GM18873 (cell line): ENCODE results near the gene BLOC1S2.
"Not testable (repeated sequence)": the region's sequence is repeated elsewhere in the genome, so short reads cannot be mapped to it uniquely, and the experiment has no call there.

Source experiments
- ATAC-seq: cut with Tn5 transposase; IDR thresholded peaks from one replicate; pipeline ENCODE4 v1.9.1; 2021; ENCODE audit warnings: mild to moderate bottlenecking, moderate library complexity, moderate number of reproducible peaks; ENCODE audit not compliant: unreplicated experiment, low FRiP score

The BLOC1S2 gene

DNA sequence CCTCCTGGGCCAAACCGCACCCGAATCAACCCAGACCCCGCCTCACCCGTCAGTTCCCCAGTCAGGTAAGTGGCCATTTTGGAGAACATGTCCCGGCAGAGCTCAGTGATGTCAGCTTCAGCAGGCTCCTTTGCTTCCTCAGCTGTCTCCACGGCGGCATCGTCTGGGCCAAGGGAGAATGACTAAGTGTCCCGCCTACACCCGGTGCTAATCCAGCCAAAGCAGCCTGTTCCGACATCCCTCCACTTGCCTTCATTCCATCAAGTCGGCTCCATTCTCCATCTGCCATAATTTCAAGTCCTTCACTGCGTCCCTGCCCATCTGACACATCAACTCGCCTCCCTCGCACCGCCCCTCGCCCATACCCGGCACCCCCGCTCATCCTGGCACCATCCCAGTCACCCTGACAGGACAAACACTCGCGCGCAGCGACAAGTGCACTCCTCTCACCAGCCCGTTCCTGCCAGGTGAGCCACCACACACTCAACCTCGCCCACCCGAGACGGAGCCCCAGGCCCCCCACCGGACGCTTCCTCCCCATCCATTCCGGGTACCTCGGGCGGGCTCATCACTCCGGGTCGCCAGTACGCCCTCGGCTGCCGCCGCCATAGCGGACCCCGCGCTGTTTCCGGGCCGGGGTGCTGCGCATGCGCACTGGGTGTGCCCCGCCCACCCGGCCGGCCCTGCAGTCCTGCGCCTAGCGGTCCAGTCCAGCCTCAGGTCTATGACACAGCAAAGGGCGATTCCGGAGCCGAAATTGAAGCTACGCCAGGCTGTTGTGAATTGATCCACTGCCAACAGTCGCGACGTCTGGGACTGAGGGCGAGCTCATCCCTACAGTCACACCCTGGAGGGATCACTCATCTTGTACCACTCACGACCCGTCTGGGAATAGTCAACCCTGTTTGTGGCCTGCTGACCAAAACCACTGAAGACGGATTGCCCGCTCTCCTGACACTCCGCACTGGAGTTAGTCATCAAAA lies at the start of gene BLOC1S2:
Gene BLOC1S2, minus strand, starts transcription at position 630 of the 983 bp plus-strand sequence. Its CDS starts 21 bp downstream, at position 609.
- ATAC-seq = peak; percentile 69

DNA sequence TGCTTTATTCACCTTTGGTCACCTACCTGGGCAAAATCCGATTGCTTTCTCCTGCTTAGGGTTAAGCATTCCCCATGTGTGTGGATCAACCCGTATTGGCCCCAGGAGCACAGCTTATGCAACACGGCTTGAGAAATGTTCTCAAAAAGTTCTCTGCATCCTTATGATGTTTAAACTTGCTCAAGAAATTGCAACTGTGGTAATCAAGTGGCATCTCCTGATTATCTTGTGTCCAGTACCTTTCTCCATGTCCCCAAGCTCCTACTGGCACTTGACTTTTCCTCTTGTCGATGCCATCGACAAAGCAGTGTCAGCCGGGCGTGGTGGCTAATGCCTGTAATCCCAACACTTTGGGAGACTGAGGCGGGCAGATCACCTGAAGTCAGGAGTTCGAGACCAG lies 48.3 kb upstream of the BLOC1S2 start:
- no peak for ATAC-seq

DNA sequence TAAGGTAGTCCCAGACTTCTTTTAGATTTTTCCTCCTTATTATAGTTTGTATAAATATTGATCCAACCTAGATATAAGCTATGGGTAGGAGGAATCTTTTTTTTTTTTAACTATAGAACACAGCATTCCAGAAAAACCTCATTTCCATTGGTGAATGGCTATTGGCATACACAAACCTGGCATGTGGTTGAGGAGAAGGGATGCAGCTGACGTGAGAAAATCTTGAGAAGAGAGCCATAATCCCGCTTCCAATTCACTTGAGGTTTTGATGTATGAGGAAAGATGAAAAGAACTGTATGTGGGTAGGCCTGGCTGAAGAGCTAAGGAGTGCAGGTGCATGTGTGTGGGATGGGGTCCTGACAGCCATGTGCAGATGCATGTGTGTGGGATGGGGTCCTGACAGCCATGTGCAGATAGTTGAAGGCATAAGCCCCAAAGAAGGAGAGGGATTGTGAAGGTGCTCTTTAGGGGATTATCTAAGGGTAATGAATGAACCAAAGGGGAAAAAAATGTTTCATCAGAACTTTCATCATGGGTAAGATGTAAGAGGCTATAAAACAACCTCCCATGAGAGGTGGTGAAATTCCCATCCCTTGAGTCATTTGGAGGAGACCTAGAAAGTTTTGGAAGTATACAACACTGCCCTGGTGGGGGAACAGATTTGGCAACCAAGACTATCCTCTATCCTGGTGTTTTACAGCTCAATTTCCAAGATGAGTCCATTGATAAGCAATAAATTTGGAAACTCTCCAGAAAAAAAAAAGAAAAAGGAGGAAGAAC lies 47.4 kb upstream of the BLOC1S2 start:
- no peak for ATAC-seq

DNA sequence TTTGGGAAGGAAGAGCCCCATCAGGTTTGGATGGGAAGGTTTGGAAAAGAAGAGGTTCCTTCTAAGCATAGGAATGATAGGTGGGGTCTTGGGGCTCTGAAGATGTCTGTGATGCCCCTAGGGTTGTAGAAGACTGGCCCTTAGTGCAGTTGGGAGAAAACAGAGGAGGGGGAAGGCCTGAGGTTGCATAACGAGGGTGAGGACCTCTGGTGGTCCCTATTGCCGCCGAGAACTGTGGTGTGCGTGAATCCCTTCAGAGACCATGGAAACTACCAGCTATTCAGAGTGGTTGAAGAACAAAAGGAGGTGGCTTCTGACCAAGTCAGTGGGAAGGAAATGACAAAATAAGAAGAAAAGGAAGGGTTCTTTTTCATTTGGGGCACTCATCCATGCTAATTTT lies 46.6 kb upstream of the BLOC1S2 start:
- ATAC-seq = no peak

DNA sequence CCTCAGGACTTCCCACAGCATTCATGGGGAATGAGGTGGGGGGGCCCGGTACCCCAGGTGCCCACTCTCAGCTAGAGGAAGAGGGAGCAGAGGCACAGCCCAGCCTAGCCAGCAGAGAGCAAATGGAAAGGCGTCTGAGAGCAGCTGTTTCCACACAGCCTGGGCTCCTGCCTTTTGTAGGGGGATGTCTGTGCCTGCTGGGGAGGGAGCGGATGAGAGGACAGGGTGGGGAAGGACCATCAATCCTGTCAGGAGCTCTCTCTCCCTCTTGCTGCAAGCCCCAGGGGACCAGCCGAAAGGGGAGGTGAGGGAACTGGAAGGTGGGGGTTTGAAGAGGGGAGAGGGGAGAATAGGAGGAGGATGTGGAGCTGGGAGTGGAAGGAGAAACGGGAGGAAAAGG lies 43.6 kb upstream of the BLOC1S2 start, which contains the start of gene PKD2L1:
Gene PKD2L1, minus strand, starts transcription at position 150 of the 400 bp plus-strand sequence. Its CDS starts 125 bp downstream, at position 25.
- no peak for ATAC-seq

DNA sequence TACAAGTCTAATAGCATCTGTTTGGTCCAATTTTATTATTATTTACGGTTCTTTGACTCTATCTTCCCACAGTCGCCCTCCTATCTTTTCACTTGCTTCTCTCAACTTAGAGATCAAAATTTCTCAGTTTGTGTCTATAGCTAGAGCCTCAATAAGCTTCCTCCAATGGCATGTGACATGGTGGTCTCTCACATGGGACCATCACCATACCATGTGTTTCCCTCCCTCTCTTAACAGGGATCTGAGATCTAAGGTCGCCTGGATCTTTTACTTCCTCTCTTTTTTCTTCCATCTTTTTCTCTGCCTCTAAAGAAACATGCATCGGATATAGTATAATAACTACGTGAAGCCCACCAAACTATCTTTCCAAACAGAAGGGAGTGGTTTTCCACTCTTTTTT lies 41.7 kb upstream of the BLOC1S2 start:
- no peak for ATAC-seq

DNA sequence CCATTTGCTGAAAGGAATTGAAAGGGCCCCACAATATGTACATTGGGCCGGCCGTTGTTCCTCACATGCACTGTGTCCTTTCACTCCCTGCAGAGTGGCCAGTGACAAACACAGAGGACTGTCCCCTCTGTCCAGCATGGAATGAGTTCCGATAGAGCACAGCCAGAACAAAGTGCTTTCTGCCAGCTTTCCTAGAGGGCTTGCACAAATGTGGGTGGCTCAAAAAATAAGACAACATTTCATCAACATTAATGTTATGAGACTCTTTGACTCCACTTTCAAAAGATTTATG lies 41.2 kb upstream of the BLOC1S2 start:
- no peak for ATAC-seq

DNA sequence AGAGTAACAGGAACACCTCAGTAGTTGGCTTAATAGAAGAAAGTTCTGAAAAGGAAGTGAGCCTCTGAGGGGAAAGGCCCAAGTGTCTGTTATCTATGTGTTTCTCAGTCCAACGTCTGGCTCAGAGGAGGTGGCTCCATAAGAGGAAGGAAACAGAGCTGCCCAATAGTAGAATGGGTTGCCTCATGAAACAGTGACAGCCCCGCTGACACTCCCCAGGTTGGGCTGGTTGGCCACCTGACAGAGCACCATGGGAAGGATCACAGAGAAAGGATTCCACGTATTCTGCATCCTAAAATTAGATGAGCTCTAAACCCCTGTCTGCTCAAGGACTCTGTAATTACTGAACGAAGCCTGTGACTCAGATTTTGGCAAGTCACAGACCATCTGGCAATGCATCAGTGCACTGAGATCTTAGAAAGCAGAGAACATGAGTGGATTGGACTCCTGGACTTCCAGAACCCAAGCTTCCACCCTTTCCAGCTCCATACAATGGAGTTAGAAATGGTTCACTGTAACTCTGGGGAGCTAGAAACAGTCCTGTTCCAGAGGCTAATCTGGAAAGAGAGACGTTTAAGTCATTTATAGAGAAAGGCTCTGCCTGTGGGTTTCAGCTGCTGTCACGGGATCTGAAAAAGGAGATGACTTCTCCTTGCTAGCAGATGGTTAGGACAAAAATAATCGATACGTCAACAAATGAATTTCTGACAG lies 40.7 kb upstream of the BLOC1S2 start:
- peak; percentile 97 for ATAC-seq

DNA sequence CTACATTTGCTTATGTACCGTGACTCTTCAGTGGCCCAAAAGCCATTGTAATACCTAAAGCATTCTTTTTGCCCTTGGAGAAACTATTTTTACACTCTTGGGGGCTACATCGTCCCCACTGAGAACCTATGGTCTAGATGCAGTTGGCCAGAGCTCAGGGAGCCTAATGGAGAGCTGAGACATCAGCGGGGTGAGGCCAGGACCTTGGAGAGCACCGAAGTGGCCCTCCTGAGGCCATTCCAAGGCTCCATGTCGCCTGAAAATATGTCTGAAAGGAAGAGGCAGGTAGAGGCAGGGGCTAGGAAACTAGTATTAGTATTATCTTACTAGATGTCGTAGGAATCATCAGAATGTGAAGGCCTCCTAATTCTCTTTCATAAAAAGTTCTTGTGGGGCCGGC lies 38.7 kb upstream of the BLOC1S2 start:
- ATAC-seq = no peak

DNA sequence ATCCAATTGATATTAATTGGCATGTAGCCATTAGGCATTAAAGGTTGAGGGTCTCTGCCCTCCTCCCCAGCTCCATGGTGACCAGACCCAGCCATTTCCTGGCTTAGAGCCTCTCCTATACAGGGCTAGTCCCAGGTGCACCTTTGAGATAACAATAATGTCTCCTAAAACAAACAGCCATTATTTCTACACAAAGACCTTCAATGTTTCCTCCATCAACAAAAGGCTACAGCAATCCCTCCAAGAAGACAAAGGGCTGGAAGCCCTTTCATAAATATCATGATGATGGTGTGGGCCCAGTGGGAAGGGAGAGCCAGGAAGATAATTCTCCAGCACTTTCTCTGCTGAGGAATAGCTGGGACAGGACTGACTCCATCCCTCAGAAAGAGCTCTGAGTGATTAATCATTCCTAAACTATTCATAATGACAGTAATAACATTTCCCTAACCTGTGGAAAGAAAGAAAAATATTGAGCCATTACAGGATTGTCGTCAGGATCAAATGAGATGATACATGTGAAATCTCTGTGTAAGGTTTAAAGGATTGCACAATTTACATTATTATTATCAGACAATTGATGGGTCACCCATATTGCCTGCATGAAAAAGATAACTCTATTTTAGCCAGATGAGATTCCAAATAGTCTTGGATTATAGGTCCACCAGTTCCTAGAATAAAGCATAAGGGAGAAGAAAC lies 33.4 kb upstream of the BLOC1S2 start:
- no peak for ATAC-seq

DNA sequence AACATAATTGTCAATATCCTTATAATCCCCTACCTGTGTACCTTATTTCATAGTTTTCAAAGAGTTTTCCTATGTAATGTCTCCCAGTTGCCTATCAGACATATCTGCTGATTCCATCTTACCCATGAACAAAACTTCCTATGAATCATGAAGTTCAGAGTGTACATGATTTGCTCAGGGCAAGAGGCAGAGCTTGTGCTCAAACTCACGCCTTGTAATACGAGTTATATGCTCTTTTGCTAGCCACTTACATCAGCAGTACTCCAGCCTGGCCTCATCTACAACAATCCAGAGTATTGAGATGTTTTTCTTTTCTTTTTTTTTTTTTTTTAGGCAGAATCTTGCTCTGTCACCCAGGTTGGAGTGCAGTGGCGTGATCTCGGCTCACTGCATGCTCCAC lies 31.7 kb upstream of the BLOC1S2 start:
- no peak for ATAC-seq

DNA sequence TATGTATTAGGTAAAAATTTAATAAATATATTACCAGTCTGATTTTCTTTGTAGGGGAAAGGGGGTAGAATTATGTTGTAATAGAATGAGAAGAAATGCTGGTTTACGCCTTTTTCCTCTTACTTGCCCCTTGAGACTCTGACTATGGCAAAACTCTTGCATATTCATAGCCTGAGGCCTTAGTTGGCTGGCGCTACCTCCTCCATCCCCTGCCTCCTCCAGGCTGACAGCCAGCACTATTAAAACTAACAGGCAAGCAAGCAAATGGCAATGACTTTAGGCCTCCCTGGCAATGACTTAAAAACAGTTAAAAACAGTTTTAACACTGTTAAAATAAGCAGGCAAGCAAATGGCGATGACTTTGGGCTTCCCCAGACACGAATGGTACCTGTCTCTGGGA lies 29.1 kb upstream of the BLOC1S2 start:
- no peak for ATAC-seq

DNA sequence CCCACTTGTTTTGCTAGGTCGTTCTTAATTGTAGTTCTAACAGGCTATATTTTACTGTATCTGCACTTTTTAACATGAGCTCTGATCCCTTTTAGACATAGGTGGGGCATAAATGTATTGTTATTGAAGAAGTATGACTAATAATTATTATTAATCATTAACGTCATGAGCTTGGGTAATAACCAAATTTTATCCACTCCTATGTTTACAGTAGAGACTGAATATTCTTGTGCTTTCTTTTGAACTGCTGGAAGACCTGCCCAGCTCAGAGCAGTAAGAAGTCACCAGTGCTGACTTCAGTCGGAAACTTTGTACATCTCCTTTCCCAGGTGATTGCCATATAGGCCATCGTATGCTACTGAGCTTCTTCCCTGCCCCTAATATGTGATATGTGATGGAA lies 24.8 kb upstream of the BLOC1S2 start:
- ATAC-seq = no peak

DNA sequence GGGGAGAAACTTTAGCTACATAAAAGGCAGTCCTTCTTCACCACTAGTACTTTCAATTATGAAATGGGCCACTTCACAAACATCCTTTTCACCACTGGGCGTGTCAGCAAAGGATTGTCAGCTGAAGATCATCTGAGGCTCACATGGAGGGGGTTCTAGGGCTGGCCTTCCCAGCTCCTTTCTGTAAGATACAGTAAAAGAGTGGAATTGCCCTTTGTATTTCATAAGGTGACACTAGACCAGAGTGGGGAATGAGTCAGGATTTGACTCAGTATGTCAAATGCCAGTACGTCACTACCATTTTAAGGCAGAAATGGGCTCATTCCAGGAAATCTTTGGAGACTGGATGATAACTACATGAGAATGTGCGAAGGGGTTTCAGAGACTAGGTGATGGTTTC lies 21.2 kb upstream of the BLOC1S2 start:
- ATAC-seq = no peak

DNA sequence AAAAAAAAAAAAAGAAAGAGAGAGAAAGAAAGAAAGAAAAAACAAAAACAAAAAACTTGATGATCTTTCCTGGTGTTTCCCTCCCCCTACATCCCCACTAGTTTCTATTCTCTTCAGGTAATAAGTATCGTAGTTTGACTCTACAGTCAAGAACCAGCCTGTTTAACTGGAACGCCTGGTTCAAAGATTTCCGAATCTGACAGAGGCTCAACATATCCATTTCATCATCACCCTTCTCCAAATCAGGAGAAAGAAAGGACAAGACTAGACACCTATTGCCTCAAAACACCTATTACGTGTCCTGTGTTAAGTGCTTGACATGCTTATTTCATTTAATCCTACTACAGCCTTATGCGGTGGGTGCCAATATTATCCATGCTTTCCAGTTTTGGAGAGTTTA lies 20.4 kb upstream of the BLOC1S2 start:
- ATAC-seq = no peak

DNA sequence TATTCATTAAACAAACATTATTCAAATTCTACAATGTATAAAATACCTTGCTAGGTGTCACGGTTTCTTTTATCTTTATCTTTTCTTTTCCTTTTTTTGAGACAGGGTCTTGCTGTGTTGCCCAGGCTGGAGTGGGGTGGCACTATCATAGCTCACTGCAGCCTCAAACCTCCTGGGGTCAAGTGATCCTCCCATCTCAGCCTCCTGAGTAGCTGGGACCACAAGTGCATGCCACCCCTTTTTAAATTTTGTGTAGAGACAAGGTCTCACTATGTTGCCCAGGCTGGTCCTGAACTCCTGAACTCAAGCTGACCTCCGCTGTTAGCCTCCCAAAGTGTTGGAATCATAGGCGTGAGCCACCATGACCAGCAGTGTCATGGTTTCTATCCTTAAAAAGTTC lies 17.9 kb upstream of the BLOC1S2 start:
- no peak for ATAC-seq

DNA sequence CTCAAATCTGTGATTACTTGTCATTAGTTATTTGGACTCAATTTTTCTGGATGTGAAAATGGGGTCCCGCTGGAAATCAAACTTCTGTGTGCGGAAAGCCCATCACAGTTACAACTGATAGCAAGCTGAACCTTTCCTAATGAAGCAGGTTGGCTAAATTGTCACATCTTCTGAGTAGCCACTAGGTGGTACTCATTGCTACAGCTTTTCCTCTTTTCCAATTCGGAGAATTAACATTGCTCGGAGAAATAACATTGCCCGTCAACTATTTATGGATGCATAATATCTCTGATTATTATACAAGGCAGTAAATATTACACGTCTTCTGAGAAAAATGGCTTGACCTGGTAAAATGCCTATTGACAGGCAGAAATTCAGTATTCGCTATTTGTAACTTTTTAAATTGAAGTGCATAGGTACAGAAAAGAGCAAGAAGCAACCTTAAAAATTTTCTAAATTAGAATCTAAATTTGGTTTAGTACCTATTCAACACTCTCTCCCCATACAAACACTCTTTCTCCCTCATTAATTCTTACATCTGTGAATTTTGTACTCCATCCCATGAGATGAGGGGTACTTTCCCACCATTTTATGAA lies 17.3 kb upstream of the BLOC1S2 start:
- ATAC-seq = no peak

DNA sequence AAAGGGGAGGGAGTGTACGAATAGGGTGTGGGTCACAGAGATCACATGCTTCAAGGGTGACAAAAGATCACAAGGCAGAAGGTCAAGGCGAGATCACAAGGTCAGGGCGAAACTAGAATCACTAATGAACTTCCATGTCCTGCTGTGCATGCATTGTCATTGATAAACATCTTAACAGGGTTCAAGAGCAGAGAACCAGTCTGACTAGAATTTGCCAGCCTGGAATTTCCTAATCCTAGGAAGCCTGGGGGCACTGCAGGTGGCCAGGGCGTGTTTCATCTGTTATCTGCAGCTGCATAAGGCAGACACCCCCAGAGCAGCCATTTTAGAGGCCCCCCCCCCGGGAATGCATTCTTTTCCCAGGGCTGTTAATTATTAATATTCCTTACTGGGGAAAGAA lies 14.6 kb upstream of the BLOC1S2 start:
- ATAC-seq = not testable (repeated sequence)

DNA sequence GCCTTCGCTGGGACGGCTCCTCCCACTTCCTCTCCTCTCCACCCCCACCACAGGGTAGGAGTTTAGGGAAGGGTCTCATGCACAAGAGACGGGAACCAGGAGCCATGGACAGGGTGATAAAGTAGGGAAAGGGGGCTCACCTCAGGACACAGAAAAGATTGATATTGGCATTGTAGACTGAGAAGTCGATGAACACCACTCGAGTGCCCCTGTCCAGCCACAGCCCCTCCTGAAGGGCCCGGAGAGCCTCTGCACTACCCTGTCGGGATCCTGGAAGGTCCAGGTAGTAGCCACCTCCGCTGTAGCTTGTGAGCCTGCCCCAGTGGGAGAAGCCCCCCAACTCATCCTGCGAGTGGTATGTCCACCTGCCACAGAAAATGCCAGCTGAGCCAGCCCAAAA lies 10.8 kb upstream of the BLOC1S2 start:
- ATAC-seq = no peak

DNA sequence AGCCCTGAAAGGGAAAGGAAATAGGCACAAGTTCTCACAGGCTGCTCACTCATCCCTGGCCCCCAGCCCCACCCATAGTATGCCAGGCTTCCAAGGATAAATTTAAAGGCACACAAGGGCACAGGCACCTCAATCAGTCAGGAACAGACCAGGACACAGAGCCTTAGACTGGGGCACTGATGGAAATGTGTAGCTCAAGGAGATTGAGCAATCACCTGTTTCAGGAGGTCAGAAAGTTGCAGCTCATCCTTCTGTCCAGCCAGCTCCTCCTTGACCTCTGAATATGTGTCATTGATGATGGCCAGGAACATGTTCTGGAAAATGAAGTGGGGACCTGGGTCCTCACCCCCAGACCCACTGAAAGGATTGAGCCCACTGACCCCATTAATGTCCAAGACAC lies 6.6 kb upstream of the BLOC1S2 start:
- no peak for ATAC-seq
